Stimulated activated CD8-positive, alpha-beta memory T cell treated with anti-CD3 and anti-CD28 coated beads, Interleukin-7, amount 100 ng/mL, for 4 hours (primary cell): ENCODE results near the gene KRT13.

Experiments used
- DNase-seq, 2 donors: peaks; one replicate each; pipeline ENCODE4 v3.0.0-alpha.2; 2020; ENCODE audit warnings: low read depth in 2 of 2

KRT13 gene

DNA sequence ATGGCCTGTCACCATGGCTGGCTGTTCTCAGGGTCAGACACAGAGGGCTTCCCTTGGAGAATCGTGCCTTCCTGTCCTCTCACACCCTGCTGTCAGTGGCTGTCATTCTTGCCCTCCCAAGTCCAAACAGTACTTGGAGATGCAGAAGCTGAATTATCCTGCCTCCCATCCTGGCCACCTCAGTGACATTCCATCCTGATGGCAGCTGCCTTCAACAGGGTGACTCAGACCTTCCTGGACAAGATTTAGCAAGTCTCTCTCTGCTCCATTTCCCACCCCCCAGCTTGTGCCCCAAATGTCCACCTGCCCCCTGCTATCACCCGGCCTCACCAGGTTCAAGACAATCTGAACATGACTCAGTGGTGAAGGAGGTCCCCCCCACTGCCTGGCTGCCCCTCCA, 10.9 kb downstream of the KRT13 start:
- no peak for DNase-seq

DNA sequence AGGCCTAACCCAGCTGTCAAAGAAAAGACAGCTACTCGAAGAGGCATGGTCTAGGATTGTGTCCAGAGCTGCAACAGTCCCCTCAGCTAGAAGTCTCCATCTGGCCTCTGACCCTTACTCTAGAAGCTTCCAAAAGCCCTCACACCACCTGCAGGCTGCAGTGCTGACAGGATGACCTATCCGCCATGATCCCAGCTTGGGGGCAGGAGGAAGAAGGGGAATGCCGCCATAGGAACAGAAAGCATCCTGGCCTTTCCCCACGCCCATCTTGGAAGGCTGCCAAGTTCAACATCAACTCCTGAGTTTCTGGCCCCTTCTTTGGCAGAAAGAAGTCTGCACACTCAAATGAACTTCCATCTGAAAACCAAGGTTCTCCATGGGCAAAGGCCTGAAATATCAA, 12.6 kb downstream of the KRT13 start:
- DNase-seq: no peak

DNA sequence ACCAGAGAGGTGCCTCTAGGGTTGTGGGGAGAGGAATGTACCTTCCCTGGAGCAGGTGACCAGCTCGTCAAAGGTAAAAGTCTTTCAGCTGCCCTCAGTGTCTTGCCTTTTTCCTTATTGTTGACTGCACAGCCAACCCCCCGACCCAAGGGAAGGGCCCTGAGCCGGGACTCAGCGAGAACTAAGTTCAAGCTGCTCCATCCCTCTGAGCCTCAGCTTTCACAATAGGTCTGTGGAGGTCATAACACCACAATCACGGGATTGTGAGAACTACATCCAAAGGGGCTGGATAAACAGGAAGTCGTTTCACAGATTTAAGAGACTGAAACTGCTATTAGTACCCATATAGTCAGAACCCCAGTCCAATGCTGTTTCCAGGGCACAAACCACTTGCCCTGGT, 13.1 kb downstream of the KRT13 start:
- DNase-seq: no peak

GRCh38 chr17:41491476-41491875, 13.9 kb downstream of the KRT13 start:
- no peak for DNase-seq

DNA sequence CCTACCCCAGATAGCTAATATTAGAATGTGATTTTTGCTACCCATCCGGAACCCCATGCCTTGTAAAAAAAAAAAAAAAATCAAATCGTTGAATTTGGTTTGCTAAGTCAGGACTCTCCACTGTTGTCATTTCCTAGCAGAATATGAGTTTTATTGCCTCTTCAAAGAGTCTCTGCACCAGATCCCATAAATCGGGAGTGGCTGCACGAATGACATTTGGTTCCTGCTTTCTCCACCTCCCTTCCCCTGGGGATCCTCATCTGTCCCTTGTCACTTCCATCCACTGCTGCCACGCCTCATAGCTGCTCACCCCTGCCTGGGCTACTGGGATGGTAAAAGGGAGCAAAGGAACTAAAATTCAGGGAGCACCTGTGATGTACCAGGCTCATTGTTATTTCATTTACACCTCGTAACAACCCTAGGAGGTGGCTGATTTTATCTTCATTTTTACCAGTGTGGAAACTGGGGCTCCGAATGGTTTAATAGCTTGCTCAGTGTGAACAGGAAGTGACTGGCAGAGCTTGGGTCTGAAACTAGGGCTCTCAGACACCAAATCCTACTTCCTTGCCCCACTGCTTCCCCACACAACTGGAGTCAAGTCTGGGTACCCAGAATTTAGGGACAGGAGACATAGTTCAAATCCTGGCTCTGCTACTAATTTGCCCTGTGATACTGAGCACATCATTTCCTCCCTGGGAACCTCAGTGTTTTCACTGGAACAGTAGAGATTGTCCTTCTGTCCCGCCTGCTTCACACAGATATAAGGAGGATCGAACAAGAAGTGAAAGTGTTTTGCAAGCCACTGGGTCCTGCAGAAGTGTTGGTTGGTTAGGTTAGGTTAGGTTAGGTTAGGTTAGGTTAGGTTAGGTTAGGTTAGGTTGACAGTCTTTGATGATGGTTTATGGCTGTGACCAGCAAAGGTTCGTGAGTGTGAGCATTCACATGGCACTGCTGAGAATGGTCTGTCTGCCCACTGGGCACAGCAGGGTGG, 15.1 kb downstream of the KRT13 start:
- DNase-seq: no peak

- DNase-seq: no peak
Observed at GRCh38 chr17:41489531-41489930, 15.9 kb downstream of the KRT13 start, which contains the start of gene KRT36. Gene KRT36 (minus strand): TSS chr17:41489910. CDS start chr17:41489864, 46 bp downstream.

DNA sequence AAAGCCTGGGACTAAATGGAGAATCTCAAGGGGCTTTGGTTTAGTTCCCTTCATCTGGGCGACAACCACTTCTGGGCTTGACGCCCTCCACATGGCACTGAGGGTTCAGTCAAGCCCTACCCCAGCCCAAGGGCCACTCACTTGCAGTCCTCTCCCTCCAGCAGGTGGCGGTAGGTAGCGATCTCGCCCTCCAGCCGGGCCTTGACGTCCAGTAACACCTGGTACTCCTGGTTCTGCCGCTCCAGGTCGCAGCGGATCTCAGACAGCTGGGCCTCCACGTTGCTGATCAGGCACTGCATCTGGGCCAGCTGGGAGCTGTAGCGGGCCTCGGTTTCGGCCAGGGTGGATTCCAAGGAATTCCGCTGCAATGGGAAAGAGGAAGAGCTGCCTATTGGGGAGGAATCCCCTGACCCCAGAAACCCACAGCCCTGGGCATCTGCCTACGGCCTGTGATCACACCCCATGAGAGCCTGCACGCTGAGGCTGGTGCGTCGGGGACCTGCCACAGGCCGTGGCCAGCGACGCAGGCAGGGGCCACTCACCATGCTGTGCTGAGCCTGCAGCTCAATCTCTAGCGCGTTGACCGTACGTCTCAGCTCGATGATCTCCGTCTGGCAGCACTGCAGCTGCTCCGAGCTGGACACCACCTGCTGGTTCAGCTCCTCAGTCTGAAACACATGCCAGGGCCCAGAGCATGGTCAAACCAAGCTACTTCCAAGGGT, 18.4 kb downstream of the KRT13 start:
- no peak for DNase-seq

- no peak for DNase-seq
Observed at GRCh38 chr17:41486316-41486715, 19.1 kb downstream of the KRT13 start.

- no peak for DNase-seq
Observed at GRCh38 chr17:41484920-41485904, 20.2 kb downstream of the KRT13 start.

GRCh38 chr17:41483991-41484826, 21.2 kb downstream of the KRT13 start:
- DNase-seq: no peak

DNA sequence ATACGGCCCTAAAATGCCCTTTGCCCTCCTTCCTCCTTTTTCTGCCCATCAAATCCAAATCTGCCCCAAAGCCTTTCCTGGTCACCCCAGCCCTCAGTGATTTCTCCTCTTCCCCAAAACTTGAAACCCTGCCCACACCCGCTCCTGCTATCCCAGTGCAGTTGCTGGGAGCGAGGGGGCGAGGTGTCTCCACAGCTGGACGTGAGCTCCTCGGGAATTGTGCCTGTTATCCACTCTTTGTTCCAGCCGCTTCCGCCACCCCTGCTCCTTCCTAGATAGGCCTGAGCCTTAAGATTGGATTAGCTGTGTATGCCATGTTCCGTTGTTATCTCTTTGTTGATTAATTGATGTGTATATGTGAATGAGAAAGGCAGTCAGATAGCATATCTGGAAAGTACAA, 21.9 kb downstream of the KRT13 start:
- DNase-seq: no peak

- no peak for DNase-seq
Observed at GRCh38 chr17:41481036-41481435, 24.4 kb downstream of the KRT13 start, which contains the start of gene KRT35. Gene KRT35 (minus strand): TSS chr17:41481151. CDS start chr17:41481097, 54 bp downstream.

DNA sequence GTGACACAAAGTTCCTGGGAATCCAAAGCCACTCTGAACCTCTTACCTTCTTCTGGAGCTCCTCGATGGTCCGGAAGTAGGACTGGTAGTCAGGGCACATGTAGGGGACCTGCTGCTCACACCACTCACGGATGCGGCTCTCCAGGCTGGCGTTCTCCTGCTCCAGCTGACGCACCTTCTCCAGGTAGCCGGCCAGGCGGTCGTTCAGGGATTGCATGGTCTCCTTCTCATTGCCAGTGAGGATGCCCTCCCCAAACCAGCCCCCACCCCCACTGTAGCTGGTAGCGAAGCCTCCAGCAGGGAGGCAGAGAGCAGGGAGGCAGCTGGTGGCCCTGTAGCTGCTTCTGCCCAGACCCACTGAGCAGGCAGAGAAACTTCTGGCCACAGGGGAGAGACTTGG, 24.8 kb downstream of the KRT13 start:
- no peak for DNase-seq

GRCh38 chr17:41480136-41480535, 25.3 kb downstream of the KRT13 start:
- no peak for DNase-seq

- DNase-seq: no peak
Observed at GRCh38 chr17:41478237-41478636, 27.2 kb downstream of the KRT13 start.

- no peak for DNase-seq
Observed at GRCh38 chr17:41476866-41477815, 28.3 kb downstream of the KRT13 start.

- no peak for DNase-seq
Observed at GRCh38 chr17:41475421-41475820, 30.0 kb downstream of the KRT13 start.

DNA sequence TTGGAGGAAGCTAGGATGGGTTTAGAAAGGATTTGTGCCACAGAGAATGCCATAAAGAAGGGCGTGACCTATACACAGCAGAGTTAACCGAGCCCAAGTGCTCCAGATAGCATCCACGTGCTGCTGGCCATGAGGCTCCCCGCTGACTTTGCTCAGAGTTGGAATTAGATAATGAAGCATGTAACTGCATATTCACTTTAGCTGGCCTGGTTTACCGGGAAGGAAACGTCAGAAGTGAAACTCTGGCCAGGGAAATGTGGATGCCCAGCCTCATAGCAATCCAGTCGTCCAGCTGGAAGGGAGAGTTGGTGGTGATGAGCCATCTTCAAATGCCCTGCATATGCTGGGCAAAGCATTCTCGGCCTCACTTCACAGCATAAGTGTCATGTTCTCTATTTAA, 30.5 kb downstream of the KRT13 start:
- DNase-seq: no peak

DNA sequence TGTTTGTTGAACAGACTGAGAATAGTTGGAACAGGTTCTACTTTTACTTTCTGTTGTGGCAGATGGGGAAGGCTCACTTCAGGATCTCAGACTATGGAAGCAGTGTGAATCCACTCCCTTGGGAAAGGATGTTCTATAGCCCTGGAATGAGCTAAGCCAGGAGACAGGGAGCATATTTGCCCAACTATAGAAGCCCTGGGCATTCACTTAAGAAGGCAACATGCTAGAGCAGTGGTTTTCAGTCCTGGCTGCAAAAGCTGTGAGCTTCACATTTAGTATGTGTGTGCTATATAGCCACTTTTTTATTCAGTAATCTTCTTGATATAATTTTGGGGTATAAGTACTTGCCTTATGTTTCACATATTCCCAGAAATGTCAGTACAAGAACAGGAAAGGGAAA, 37.1 kb downstream of the KRT13 start:
- no peak for DNase-seq
